Small intestine (tissue), 7 donors: ENCODE measurements around the gene TMPRSS11D. TPM values are rescaled to one million over a fixed set of nuclear protein-coding genes. Genes with fewer than 3 reads are reported as not detected.

Experiments
- DNase-seq, 2 donors: peaks; one replicate each; pipeline versions ENCODE4 v3.0.0 to v3.0.0-alpha.2; 2013
- FAIRE-seq: peaks from 2 replicates; lab custom pipeline; 2012; peaks lifted over from hg19 to GRCh38; lab: Jason Lieb, UNC
- H3K27ac ChIP-seq, 3 donors: one replicate each; pipeline ENCODE4 v1.5.1; 2013; ENCODE audit warnings: low read length in 2 of 3, mild to moderate bottlenecking in 2 of 3, control low read depth in 1 of 3, inconsistent platforms in 1 of 3, low read depth in 1 of 3, moderate library complexity in 1 of 3
- H3K27me3 ChIP-seq, 3 donors: one replicate each; pipeline ENCODE4 v1.6.1; 2013; ENCODE audit warnings: low read length in 3 of 3, inconsistent platforms in 1 of 3; ENCODE audit not compliant: control insufficient read depth in 3 of 3, insufficient read depth in 3 of 3
- H3K36me3 ChIP-seq, 3 donors: one replicate each; pipeline ENCODE4 v1.6.1; 2013; ENCODE audit warnings: low read length in 3 of 3, inconsistent platforms in 1 of 3, low read depth in 1 of 3, mild to moderate bottlenecking in 1 of 3, moderate library complexity in 1 of 3; ENCODE audit not compliant: control insufficient read depth in 3 of 3, insufficient read depth in 2 of 3
- H3K4me1 ChIP-seq, 3 donors: one replicate each; pipeline ENCODE4 v1.6.1; 2013; ENCODE audit warnings: low read length in 2 of 3, inconsistent platforms in 1 of 3, low read depth in 1 of 3, mild to moderate bottlenecking in 1 of 3, moderate library complexity in 1 of 3; ENCODE audit not compliant: control insufficient read depth in 3 of 3, insufficient read depth in 2 of 3
- H3K4me3 ChIP-seq, 3 donors: one replicate each; pipeline ENCODE4 v1.5.1; 2013; ENCODE audit warnings: low read length in 3 of 3, control low read depth in 1 of 3, inconsistent platforms in 1 of 3, low read depth in 1 of 3, mild to moderate bottlenecking in 1 of 3, moderate library complexity in 1 of 3
- H3K9me3 ChIP-seq, 2 donors: one replicate each; pipeline ENCODE4 v1.6.1; 2013; ENCODE audit warnings: low read depth in 1 of 2, low read length in 1 of 2; ENCODE audit not compliant: control insufficient read depth in 2 of 2, insufficient read depth in 1 of 2
- WGBS, 3 donors: extraction: QIAGEN DNeasy Blood & Tissue Kit; methylation state at CpG; one replicate each; pipeline ENCODE4 v1.1.7; 2013; 5-methylcytosine and 5-hydroxymethylcytosine counted together
- polyA plus RNA-seq, 4 donors: library from polyadenylated mRNA; stranded (reverse) in 3 of 4; unstranded in 1 of 4; fragments of 200-250 nt in 3 of 4; fragments of 120-200 nt in 1 of 4; gene quantifications; one replicate each; pipeline versions ENCODE4 v1.2.1 to v1.2.3, GENCODE V29; 2013
- donor health status: healthy with polysubstance abuse.
- donor health status: control.
- donor health status: control.
- donor health status: Bipolar disorder and iron deficiency.
- donor health status: healthy.

The TMPRSS11D gene
- polyA plus RNA-seq, 4 donors: 0.03 to 0.06 TPM; not detected in 2

GRCh38 chr4:67897686-67898085 lies 13.9 kb upstream of the TMPRSS11D start:
- H3K27me3 ChIP-seq: no peaks in the 10 kb centered on the region
- DNase-seq (no peak), FAIRE-seq (no peak)
- no peaks in the 10 kb centered on the region for H3K4me1 ChIP-seq
- no peaks in the 10 kb centered on the region for H3K36me3 ChIP-seq
- no peak overlapping the region for H3K27ac ChIP-seq
- H3K9me3 ChIP-seq: peaks cover 0 to 7% of the 10 kb centered on the region in 2 donors
- no peak overlapping the region for H3K4me3 ChIP-seq

- Histone ChIP-seq H3K36me3 (no peaks in the 10 kb centered on the region), H3K27me3 (no peaks in the 10 kb centered on the region), H3K9me3 (peaks cover 0 to 7% of the 10 kb centered on the region in 2 donors), H3K4me1 (no peaks in the 10 kb centered on the region), H3K27ac (no peak overlapping the region), H3K4me3 (no peak overlapping the region)
- FAIRE-seq (no peak), DNase-seq (no peak)
- 93 to 96% (median 94%) methylated on average over 25 to 26 of the region's 26 CpGs for WGBS, 3 donors
Observed at GRCh38 chr4:67896421-67897065, 12.7 kb upstream of the TMPRSS11D start.

GRCh38 chr4:67894659-67895058 lies 10.9 kb upstream of the TMPRSS11D start:
- no peak for DNase-seq
- H3K4me1 ChIP-seq: no peaks in the 10 kb centered on the region
- no peaks in the 10 kb centered on the region for H3K36me3 ChIP-seq
- H3K9me3 ChIP-seq: peaks cover 0 to 7% of the 10 kb centered on the region in 2 donors
- no peaks in the 10 kb centered on the region for H3K27me3 ChIP-seq
- 68 to 84% (median 78%) methylated on average over 1 of the region's 1 CpG for WGBS, 3 donors
- FAIRE-seq: no peak
- H3K27ac ChIP-seq: no peak overlapping the region
- no peak overlapping the region for H3K4me3 ChIP-seq

- Histone ChIP-seq H3K9me3 (peaks cover 0 to 7% of the 10 kb centered on the region in 2 donors), H3K27ac (no peak overlapping the region), H3K36me3 (no peaks in the 10 kb centered on the region), H3K27me3 (no peaks in the 10 kb centered on the region), H3K4me1 (no peaks in the 10 kb centered on the region), H3K4me3 (no peak overlapping the region)
- 69 to 83% (median 71%) methylated on average over 3 of the region's 3 CpGs for WGBS, 3 donors
- FAIRE-seq (no peak), DNase-seq (no peak)
Observed at GRCh38 chr4:67892905-67893304, 9.1 kb upstream of the TMPRSS11D start.

GRCh38 chr4:67892253-67892652 lies 8.5 kb upstream of the TMPRSS11D start:
- WGBS, 3 donors: 47 to 82% (median 65%) methylated on average over 2 of the region's 2 CpGs
- no peaks in the 10 kb centered on the region for H3K27me3 ChIP-seq

GRCh38 chr4:67891645-67892044 lies 7.8 kb upstream of the TMPRSS11D start:
- H3K36me3 ChIP-seq: no peaks in the 10 kb centered on the region
- no peaks in the 10 kb centered on the region for H3K27me3 ChIP-seq
- H3K4me3 ChIP-seq: no peak overlapping the region
- H3K27ac ChIP-seq: no peak overlapping the region
- DNase-seq (no peak), FAIRE-seq (no peak)
- no peaks in the 10 kb centered on the region for H3K4me1 ChIP-seq
- peaks cover 0 to 7% of the 10 kb centered on the region in 2 donors for H3K9me3 ChIP-seq

More at GRCh38 chr4:67892253-67892652, 8.5 kb upstream of the TMPRSS11D start:
- Histone ChIP-seq H3K9me3 (peaks cover 0 to 7% of the 10 kb centered on the region in 2 donors), H3K4me3 (no peak overlapping the region), H3K36me3 (no peaks in the 10 kb centered on the region), H3K27ac (no peak overlapping the region), H3K4me1 (no peaks in the 10 kb centered on the region)
- FAIRE-seq: no peak
- no peak for DNase-seq

- no peak overlapping the region for H3K27ac ChIP-seq
- no peaks in the 10 kb centered on the region for H3K9me3 ChIP-seq
- H3K36me3 ChIP-seq: no peaks in the 10 kb centered on the region
- FAIRE-seq: no peak
- 66 to 75% (median 74%) methylated on average over 4 of the region's 4 CpGs for WGBS, 3 donors
- no peaks in the 10 kb centered on the region for H3K4me1 ChIP-seq
- DNase-seq: no peak
- no peaks in the 10 kb centered on the region for H3K27me3 ChIP-seq
- no peak overlapping the region for H3K4me3 ChIP-seq
Observed at GRCh38 chr4:67886281-67886680, 2.5 kb upstream of the TMPRSS11D start.

- no peaks in the 10 kb centered on the region for H3K4me1 ChIP-seq
- no peaks in the 10 kb centered on the region for H3K36me3 ChIP-seq
- DNase-seq: no peak
- H3K9me3 ChIP-seq: no peaks in the 10 kb centered on the region
- H3K27ac ChIP-seq: no peak overlapping the region
- H3K27me3 ChIP-seq: no peaks in the 10 kb centered on the region
- WGBS, 3 donors: 59 to 74% (median 62%) methylated on average over 6 of the region's 6 CpGs
- FAIRE-seq: no peak
- H3K4me3 ChIP-seq: no peak overlapping the region
Observed at GRCh38 chr4:67885762-67886161, 2.0 kb upstream of the TMPRSS11D start.

- Histone ChIP-seq H3K4me1 (peaks cover 0 to 2% (median 0%) of the 10 kb centered on the region in 3 donors), H3K27me3 (no peaks in the 10 kb centered on the region), H3K9me3 (no peaks in the 10 kb centered on the region), H3K36me3 (no peaks in the 10 kb centered on the region), H3K27ac (no peak overlapping the region), H3K4me3 (no peak overlapping the region)
- DNase-seq (no peak), FAIRE-seq (no peak)
Observed at GRCh38 chr4:67884701-67885100, 899 bp upstream of the TMPRSS11D start.
